GM18858 (cell line): ENCODE data around the gene SRPK1.

Source experiments
- ATAC-seq: cut with Tn5 transposase; IDR thresholded peaks from one replicate; pipeline ENCODE4 v1.9.1; 2021; ENCODE audit not compliant: unreplicated experiment

SRPK1 gene

GRCh38 chr6:35824552-35825192 lies 96.2 kb downstream of the SRPK1 start:
- ATAC-seq: no peak

GRCh38 chr6:35823601-35824000 lies 97.3 kb downstream of the SRPK1 start:
- ATAC-seq: no peak

DNA sequence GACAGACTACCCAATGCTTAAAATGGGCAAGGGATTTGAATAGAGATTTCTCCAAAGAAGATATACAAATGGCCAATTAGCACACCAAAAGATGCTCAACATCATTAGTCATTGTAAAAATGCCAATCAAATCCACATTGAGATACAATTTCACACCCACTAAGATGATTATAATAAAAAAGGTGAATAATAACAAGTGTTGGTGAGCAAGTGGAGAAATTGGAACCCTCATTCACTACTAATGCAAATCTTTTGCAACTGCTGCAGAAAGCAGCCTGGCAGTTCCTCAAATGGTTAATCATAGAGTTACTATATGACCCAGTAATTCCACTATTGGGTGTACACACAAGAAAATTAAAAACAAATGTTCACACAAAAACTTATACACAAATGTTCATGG lies 103.4 kb downstream of the SRPK1 start:
- ATAC-seq: no peak

DNA sequence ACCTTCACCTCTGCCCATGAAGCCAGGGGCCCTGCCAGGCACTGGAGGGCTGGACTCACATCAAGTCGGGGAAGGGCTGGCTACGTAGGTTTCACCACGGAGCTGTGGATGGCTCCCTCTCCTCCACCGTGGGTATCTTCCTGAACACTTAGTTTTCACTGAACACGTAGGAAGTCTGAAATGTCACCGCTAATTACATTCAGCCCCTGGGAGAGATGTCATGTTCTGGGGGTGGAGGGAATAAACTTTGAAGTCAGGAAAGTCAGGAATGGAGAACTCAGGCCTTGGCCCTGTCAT lies 109.3 kb downstream of the SRPK1 start:
- no peak for ATAC-seq

GRCh38 chr6:35810971-35811698 lies 109.8 kb downstream of the SRPK1 start:
- ATAC-seq: no peak

DNA sequence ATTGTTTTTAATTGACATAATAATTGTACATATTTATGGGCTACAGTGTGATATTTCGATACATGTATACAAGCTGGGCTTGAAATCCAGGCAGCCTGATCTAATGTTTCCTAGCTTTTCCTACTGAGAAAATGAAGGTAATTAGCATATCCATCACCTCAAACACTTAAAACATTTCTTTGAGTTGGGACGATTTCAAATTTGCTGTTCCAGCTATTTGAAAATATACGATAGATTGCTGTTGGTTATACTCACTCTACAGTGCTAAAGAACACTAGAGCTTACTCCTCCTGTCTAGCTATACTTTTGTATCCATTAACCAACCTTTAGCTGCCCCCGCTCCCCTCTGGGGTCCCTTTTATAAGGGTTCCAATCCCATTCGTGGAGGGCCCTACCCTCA lies 111.1 kb downstream of the SRPK1 start:
- no peak for ATAC-seq

DNA sequence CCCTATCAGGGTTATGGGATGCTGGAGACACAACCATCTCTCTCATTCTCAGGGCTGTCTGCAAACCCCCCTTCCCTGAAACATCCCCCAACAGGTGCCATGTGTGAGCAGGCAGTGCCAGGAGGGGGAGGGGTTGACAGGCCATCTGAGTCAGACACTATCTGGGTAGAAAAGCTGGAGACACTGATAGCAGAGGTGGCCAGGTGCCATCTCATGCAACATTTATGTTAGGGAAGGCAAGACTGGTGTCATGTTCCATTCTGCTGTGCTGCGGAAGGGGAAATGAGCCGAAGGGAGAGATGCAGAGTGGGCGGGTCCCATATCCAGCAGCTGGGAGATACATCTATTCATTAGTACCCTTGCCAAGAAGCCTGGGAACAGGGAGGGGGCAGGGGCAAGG lies 112.2 kb downstream of the SRPK1 start:
- ATAC-seq: no peak

- no peak for ATAC-seq
Observed at GRCh38 chr6:35804996-35805736, 115.7 kb downstream of the SRPK1 start, which contains the start of gene LHFPL5. LHFPL5 (plus strand) TSS chr6:35805352; CDS start chr6:35805671, 319 bp downstream.

- no peak for ATAC-seq
Observed at GRCh38 chr6:35801148-35801547, 119.8 kb downstream of the SRPK1 start.

GRCh38 chr6:35798706-35799105 lies 122.2 kb downstream of the SRPK1 start:
- no peak for ATAC-seq

GRCh38 chr6:35797837-35798526 lies 122.9 kb downstream of the SRPK1 start:
- no peak for ATAC-seq

DNA sequence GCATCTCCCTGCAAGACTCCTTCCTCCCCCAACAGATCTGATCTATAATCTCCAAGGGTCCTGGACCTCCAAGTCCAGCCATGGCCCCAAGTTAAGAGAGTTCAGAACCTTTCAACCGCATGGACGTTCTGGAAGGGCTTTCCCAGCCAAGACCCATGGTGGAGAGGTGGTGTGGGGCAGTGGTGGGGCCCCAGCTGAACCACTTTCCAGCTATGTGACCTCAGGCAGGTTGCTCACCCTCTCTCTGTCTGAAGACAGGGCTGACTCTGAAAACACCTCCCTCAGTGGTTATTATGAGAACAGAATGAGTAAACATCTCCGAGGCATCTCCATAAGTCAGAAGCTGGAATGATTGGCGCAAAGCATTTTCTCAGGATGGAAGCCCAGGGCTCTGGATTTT lies 124.7 kb downstream of the SRPK1 start:
- no peak for ATAC-seq

DNA sequence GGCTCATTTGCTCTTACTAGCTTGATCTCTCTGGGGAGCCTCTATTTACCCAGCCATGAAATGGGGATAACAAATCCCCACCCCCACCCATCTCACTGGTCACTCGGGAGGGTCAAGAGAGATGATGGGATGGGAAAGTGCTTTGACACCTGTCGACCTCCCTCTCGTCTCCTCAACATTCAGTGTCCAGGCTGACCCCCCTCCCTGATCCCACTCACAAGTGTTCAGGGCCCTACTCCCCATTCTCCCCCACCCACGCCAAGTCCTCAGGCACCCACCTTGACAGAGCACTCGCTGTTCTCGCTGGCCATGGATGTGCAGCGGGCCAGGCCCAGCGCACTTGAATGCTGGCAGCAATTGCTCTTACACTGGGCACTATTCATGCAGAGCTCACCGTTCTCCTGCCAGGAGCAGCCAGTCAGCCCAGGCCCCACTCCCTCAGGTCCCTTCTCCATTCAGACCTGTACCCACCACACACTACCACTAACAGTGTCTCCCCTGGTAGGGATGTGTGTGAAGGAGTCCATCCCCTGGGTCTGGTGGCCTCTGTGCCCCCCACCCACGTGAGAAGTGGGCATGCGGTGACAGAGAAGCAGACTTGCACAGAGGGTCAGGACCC lies 125.3 kb downstream of the SRPK1 start:
- no peak for ATAC-seq

DNA sequence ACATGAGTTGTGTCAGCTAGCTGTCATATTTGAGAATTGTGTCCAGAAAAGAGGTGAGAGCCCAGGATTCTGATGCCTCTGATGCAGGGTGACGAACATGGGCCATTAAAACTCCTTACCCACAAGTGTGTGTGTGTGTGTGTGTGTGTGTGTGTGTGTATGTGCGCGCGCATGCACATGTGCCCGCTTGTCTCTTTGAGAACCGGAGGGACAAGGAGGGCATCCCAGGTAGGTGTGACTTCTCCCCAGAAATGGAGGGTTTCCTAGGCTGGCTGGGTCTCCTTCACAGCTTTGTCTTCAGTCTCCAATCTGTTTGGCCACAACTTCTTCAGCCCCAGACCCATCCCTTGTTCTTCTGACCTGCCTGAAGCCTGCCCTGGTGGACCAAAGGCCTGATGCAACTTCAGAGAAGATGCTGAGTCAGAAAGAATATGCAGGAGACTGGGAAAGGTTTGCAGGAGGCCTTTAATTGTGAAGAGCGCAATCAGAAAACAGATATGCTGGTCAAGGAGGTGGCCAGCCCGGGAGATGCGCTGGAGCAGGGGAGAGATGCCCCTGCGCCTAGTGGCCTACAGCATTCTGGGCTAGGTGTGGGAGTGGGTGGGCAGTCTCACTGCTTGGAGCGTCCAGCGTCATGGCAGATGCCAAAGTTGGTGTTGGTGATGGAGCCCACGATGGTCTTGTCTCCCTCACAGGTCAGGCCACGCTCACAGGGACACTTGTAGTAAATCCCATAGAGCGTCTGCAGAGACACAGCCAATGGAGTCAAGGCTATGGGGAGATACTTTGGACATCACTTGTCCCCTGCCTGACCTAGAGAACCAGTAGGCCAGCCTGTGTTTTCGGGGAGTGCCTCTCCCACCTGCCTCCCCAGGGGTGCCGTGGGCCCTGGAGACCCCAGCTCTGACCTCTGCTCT lies 126.1 kb downstream of the SRPK1 start:
- no peak for ATAC-seq

- ATAC-seq: no peak
Observed at GRCh38 chr6:35790683-35791082, 130.2 kb downstream of the SRPK1 start.

DNA sequence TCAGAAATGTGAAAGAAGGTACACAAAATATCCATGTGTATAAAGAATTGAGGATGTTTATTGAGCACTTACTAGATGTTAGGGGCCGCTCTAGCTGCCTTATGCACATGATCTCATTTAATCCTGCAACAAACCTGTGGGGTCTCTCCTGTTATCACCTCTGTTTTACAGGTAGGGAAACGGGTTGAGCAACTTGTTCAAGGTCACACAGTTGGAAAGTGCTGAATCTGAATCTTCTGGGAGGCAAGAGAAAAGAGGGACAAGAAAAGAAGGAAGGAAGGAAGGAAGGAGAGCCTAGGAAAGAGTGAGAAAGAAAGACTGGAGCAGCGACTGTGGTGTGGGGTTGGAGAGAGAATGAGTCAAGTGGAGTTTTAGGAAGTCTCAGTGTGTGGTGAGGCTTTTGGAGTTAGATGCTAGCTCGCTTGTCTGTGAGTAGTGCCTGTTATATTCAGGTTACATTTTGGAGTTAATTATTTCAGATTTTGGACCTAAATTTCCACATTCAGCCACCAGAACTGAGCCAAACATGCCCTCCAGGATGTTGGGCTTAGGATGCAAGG lies 132.4 kb downstream of the SRPK1 start:
- ATAC-seq: no peak

GRCh38 chr6:35787266-35788218 lies 133.4 kb downstream of the SRPK1 start:
- ATAC-seq: no peak

GRCh38 chr6:35786810-35787209 lies 134.1 kb downstream of the SRPK1 start:
- no peak for ATAC-seq

GRCh38 chr6:35786272-35786671 lies 134.6 kb downstream of the SRPK1 start:
- no peak for ATAC-seq
